Keratinocyte (primary cell): ENCODE data around the gene SNRNP27. TPM values are rescaled to one million over a fixed set of nuclear protein-coding genes. Genes with fewer than 3 reads are reported as not detected.

Source experiments
- DNase-seq: peaks from one replicate; pipeline ENCODE4 v3.0.0-alpha.2; 2011; ENCODE audit warnings: low read depth, missing footprints, low spot score
- FAIRE-seq: peaks from 2 replicates; lab custom pipeline; 2011; peaks lifted over from hg19 to GRCh38; lab: Jason Lieb, UNC
- H2AFZ ChIP-seq: 2 replicates; pipeline ENCODE4 v1.6.0; 2012; ENCODE audit warnings: low read length, control low read depth, inconsistent platforms; ENCODE audit not compliant: control insufficient read depth
- H3K27ac ChIP-seq: 2 replicates; pipeline ENCODE4 v1.5.1; 2011; ENCODE audit warnings: low read length; ENCODE audit not compliant: control insufficient read depth, insufficient read depth
- H3K27me3 ChIP-seq: 3 replicates; pipeline ENCODE4 v1.6.0; 2011; ENCODE audit warnings: low read length; ENCODE audit not compliant: control insufficient read depth, insufficient read depth; ENCODE audit errors: extremely low read depth
- H3K36me3 ChIP-seq, 2 experiments: 2 replicates in 1 of 2; 3 replicates in 1 of 2; pipeline ENCODE4 v1.5.1; 2011; ENCODE audit warnings: low read length in 2 of 2, mild to moderate bottlenecking in 1 of 2; ENCODE audit not compliant: control insufficient read depth in 2 of 2, insufficient read depth in 2 of 2; ENCODE audit errors: extremely low read depth in 1 of 2
- H3K4me1 ChIP-seq: 3 replicates; pipeline ENCODE4 v1.5.1; 2011; ENCODE audit warnings: low read length; ENCODE audit not compliant: control insufficient read depth, insufficient read depth; ENCODE audit errors: extremely low read depth
- H3K4me2 ChIP-seq: 3 replicates; pipeline ENCODE4 v1.6.0; 2011; ENCODE audit warnings: low read depth, low read length; ENCODE audit not compliant: control insufficient read depth, insufficient read depth; ENCODE audit errors: extremely low read depth
- H3K4me3 ChIP-seq, 3 experiments: fragments of 200-600 bp in 1 of 3; sonication (generic) in 1 of 3; 2 replicates in 2 of 3; 3 replicates in 1 of 3; pipeline ENCODE4 v1.5.1; 2011 to 2016; ENCODE audit warnings: low read length in 3 of 3, mild to moderate bottlenecking in 3 of 3, control low read depth in 2 of 3, inconsistent platforms in 1 of 3, low read depth in 1 of 3, mixed read lengths in 1 of 3, mixed run types in 1 of 3, moderate library complexity in 1 of 3; ENCODE audit not compliant: control insufficient read depth in 2 of 3, insufficient read depth in 2 of 3; ENCODE audit errors: extremely low read depth in 1 of 3
- H3K79me2 ChIP-seq: 2 replicates; pipeline ENCODE4 v1.6.0; 2012; ENCODE audit warnings: low read length; ENCODE audit not compliant: control insufficient read depth, insufficient read depth
- H3K9ac ChIP-seq: 3 replicates; pipeline ENCODE4 v1.6.0; 2011; ENCODE audit warnings: low read length; ENCODE audit not compliant: control insufficient read depth, insufficient read depth; ENCODE audit errors: extremely low read depth
- H3K9me1 ChIP-seq: 3 replicates; pipeline ENCODE4 v1.6.0; 2011; ENCODE audit warnings: low read length; ENCODE audit not compliant: control insufficient read depth, insufficient read depth; ENCODE audit errors: extremely low read depth
- H3K9me3 ChIP-seq: 2 replicates; pipeline ENCODE4 v1.5.1; 2012; ENCODE audit warnings: low read depth, low read length; ENCODE audit not compliant: control insufficient read depth
- H4K20me1 ChIP-seq: 3 replicates; pipeline ENCODE4 v1.6.0; 2011; ENCODE audit warnings: low read length; ENCODE audit not compliant: control insufficient read depth, insufficient read depth; ENCODE audit errors: extremely low read depth
- EZH2 ChIP-seq: IDR thresholded peaks from one replicate; pipeline ENCODE4 v1.6.1; 2012; ENCODE audit warnings: inconsistent platforms, mild to moderate bottlenecking, low read length, moderate library complexity
- dilution Hi-C: fragments of 300-500 bp; cut with MboI; formaldehyde crosslinking; loops from one replicate; pipeline ENCODE4 v1.7.0; 2020; ENCODE audit warnings: low sequenced_read_pairs; ENCODE audit not compliant: extremely low pct_ligation_motif_present
- polyA plus RNA-seq, 5 experiments: library from polyadenylated mRNA; depleted of rRNA in 3 of 5; stranded (reverse) in 3 of 5; stranded (forward) in 1 of 5; unstranded in 1 of 5; fragments of >200 nt; gene quantifications; 1 replicate in 1 of 5; 2 replicates in 3 of 5; 3 replicates in 1 of 5; pipeline versions ENCODE4 v1.2.1 to v1.2.3, GENCODE V29; 2011 to 2012; ENCODE audit warnings: missing spikeins in 2 of 5, low read depth in 1 of 5, low replicate concordance in 1 of 5
- TF ChIP-seq, protein P1 (sequence below), 3 experiments: IDR thresholded peaks in 1 of 3; conservative IDR thresholded peaks in 1 of 3; optimal IDR thresholded peaks in 1 of 3; 2 replicates in 2 of 3; 3 replicates in 1 of 3; pipeline versions ENCODE3 to v1.5.1; 2011; ENCODE audit warnings: low read length in 3 of 3, mild to moderate bottlenecking in 3 of 3, moderate library complexity in 2 of 3, control low read depth in 1 of 3, inconsistent platforms in 1 of 3; ENCODE audit not compliant: insufficient read depth in 2 of 3; ENCODE audit errors: extremely low read depth in 1 of 3

The SNRNP27 gene
- polyA plus RNA-seq, 1 donor (not counting 4 experiments of a cell fraction or from before 2014, with no cell fraction given), result 41.1 TPM

DNA sequence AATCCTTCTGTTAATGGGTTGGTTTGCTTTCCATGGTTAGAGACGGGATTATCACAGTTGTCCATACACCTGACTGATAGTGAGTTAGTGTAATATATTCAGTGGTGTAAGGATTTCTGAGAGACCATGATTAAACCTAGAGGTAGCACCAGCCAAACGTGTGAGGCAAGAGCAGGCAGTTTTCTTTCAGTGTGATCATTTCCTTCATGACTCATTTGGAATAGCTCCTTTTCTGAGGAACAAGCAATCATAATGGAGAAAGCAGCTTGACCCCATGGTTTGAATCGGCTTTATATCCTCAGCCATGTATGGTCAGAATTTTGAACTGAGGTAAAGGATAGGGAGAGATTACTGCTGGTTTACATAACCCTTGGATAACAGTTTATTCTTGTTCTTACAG lies 24.1 kb downstream of the SNRNP27 start:
- Histone ChIP-seq H3K9me1 (no peaks in the 10 kb centered on the region), H3K4me2 (peak overlapping the region; percentile 49), H3K4me1 (peaks cover 22% of the 10 kb centered on the region), H3K4me3 (peak overlapping the region in 1 of 3 experiments; percentile 94), H4K20me1 (no peaks in the 10 kb centered on the region), H3K79me2 (peaks cover 8% of the 10 kb centered on the region), H3K27ac (peak overlapping the region; percentile 69), H2AFZ (no peak overlapping the region), H3K27me3 (no peaks in the 10 kb centered on the region), H3K9me3 (no peaks in the 10 kb centered on the region), H3K36me3 (peaks cover 15 to 29% of the 10 kb centered on the region in 2 experiments), H3K9ac (peak overlapping the region; percentile 93)
- TF ChIP-seq, protein P1, sequence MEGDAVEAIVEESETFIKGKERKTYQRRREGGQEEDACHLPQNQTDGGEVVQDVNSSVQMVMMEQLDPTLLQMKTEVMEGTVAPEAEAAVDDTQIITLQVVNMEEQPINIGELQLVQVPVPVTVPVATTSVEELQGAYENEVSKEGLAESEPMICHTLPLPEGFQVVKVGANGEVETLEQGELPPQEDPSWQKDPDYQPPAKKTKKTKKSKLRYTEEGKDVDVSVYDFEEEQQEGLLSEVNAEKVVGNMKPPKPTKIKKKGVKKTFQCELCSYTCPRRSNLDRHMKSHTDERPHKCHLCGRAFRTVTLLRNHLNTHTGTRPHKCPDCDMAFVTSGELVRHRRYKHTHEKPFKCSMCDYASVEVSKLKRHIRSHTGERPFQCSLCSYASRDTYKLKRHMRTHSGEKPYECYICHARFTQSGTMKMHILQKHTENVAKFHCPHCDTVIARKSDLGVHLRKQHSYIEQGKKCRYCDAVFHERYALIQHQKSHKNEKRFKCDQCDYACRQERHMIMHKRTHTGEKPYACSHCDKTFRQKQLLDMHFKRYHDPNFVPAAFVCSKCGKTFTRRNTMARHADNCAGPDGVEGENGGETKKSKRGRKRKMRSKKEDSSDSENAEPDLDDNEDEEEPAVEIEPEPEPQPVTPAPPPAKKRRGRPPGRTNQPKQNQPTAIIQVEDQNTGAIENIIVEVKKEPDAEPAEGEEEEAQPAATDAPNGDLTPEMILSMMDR (optimal IDR thresholded peaks at IDR 0.05 in 1 of 3, IDR thresholded peaks at IDR 0.05 in 1 of 3, conservative IDR thresholded peaks at IDR 0.05 in 1 of 3; ENCODE audit: extremely low read depth in 1 of 3, insufficient read depth in 2 of 3, low read length in 3 of 3), result no peak
- no peak for TF ChIP-seq EZH2
- FAIRE-seq (peak; percentile 89), DNase-seq (no peak)
- dilution Hi-C loops, result no loop called here

DNA sequence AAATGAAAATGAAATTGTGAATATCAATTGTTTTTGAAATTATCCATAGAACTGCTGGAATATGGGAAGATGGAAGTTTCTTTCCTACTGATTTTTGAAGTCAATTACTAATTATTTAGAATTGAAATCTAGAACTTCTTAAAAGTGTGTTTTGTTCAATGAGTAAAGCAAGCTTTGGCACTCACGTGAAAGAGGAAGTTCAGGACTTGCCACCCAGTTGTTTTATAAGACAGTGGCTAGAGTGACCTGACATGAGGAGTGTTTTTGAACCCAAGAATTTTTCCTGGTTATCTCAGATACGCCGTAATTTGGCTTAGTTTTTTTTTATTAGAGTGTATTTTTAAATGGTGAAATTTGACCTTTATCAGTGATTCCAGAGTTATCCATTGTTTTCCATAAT lies 24.6 kb downstream of the SNRNP27 start:
- peaks cover 14 to 29% of the 10 kb centered on the region in 2 experiments for H3K36me3 ChIP-seq
- no peak overlapping the region for H3K4me3 ChIP-seq
- H3K4me1 ChIP-seq, result peaks cover 22% of the 10 kb centered on the region
- DNase-seq (no peak), FAIRE-seq (no peak)
- TF ChIP-seq EZH2, result no peak
- TF ChIP-seq, protein P1 (optimal IDR thresholded peaks at IDR 0.05 in 1 of 3, IDR thresholded peaks at IDR 0.05 in 1 of 3, conservative IDR thresholded peaks at IDR 0.05 in 1 of 3; ENCODE audit: extremely low read depth in 1 of 3, insufficient read depth in 2 of 3, low read length in 3 of 3), result no peak
- peak overlapping the region; percentile 49 for H3K4me2 ChIP-seq
- H3K9me3 ChIP-seq, result no peaks in the 10 kb centered on the region
- H3K27ac ChIP-seq, result peak overlapping the region; percentile 69
- no peaks in the 10 kb centered on the region for H3K9me1 ChIP-seq
- no peaks in the 10 kb centered on the region for H4K20me1 ChIP-seq
- dilution Hi-C loops, result no loop called here
- H3K9ac ChIP-seq, result peak overlapping the region; percentile 93
- H2AFZ ChIP-seq, result no peak overlapping the region
- peaks cover 8% of the 10 kb centered on the region for H3K79me2 ChIP-seq
- no peaks in the 10 kb centered on the region for H3K27me3 ChIP-seq
